Neuronal stem cell (in vitro differentiated cells): ENCODE data around the gene THSD4.

Source experiments
- DNase-seq: peaks from one replicate; pipeline ENCODE4 v3.0.0-alpha.2; 2013; ENCODE audit warnings: low spot score
- H2AFZ ChIP-seq: one replicate; pipeline ENCODE4 v1.6.1; 2013; ENCODE audit warnings: mild to moderate bottlenecking, low read length, inconsistent platforms
- H2AK5ac ChIP-seq: 2 replicates; pipeline ENCODE4 v1.6.1; 2013; ENCODE audit warnings: low read depth, mild to moderate bottlenecking, inconsistent platforms, low read length, moderate library complexity, mixed read lengths
- H2BK120ac ChIP-seq: 2 replicates; pipeline ENCODE4 v1.6.1; 2013; ENCODE audit warnings: low read depth, mild to moderate bottlenecking, inconsistent platforms, low read length, moderate library complexity, mixed read lengths
- H2BK12ac ChIP-seq: one replicate; pipeline ENCODE4 v1.6.1; 2013; ENCODE audit warnings: low read length, inconsistent platforms
- H2BK15ac ChIP-seq: 2 replicates; pipeline ENCODE4 v1.6.1; 2013; ENCODE audit warnings: mild to moderate bottlenecking, low read length, inconsistent platforms, mixed read lengths
- H2BK5ac ChIP-seq: one replicate; pipeline ENCODE4 v1.6.1; 2013; ENCODE audit warnings: inconsistent platforms, mild to moderate bottlenecking, low read length, moderate library complexity
- H3K14ac ChIP-seq: one replicate; pipeline ENCODE4 v1.6.1; 2013; ENCODE audit warnings: low read length, inconsistent platforms
- H3K18ac ChIP-seq: 2 replicates; pipeline ENCODE4 v1.6.1; 2013; ENCODE audit warnings: low read length, inconsistent platforms
- H3K23ac ChIP-seq: 2 replicates; pipeline ENCODE4 v1.6.1; 2013; ENCODE audit warnings: low read depth, mild to moderate bottlenecking, mixed read lengths, low read length, inconsistent platforms; ENCODE audit not compliant: poor library complexity
- H3K27ac ChIP-seq: replicated peaks from 3 replicates; pipeline ENCODE4 v1.5.1; 2013; ENCODE audit warnings: low read length, inconsistent platforms
- H3K27me3 ChIP-seq, 3 experiments: 2 replicates each; pipeline ENCODE4 v1.6.1; 2013; ENCODE audit warnings: low read length in 3 of 3, mild to moderate bottlenecking in 2 of 3, inconsistent platforms in 1 of 3, low read depth in 1 of 3, mixed read lengths in 1 of 3, moderate library complexity in 1 of 3; ENCODE audit not compliant: control insufficient read depth in 3 of 3, insufficient read depth in 3 of 3
- H3K36me3 ChIP-seq, 2 donors: replicated peaks in 1 of 2; 2 replicates each; pipeline ENCODE4 v1.6.1; 2013; ENCODE audit warnings: low read length in 2 of 2; ENCODE audit not compliant: control insufficient read depth in 2 of 2, insufficient read depth in 2 of 2
- H3K4ac ChIP-seq: 2 replicates; pipeline ENCODE4 v1.6.1; 2013; ENCODE audit warnings: inconsistent platforms, mild to moderate bottlenecking, low read length, moderate library complexity
- H3K4me1 ChIP-seq, 2 donors: 1 replicate in 1 of 2; 2 replicates in 1 of 2; pipeline ENCODE4 v1.6.1; 2013; ENCODE audit warnings: low read length in 2 of 2, low read depth in 1 of 2; ENCODE audit not compliant: control insufficient read depth in 2 of 2, insufficient read depth in 1 of 2
- H3K4me2 ChIP-seq: one replicate; pipeline ENCODE4 v1.6.1; 2013; ENCODE audit warnings: mild to moderate bottlenecking, low read length, inconsistent platforms; ENCODE audit not compliant: insufficient read depth, poor library complexity, severe bottlenecking
- H3K4me3 ChIP-seq, 2 donors: 2 replicates each; pipeline ENCODE4 v1.5.1; 2013; ENCODE audit warnings: low read length in 2 of 2, mild to moderate bottlenecking in 2 of 2, inconsistent platforms in 1 of 2, moderate library complexity in 1 of 2
- H3K79me1 ChIP-seq: one replicate; pipeline ENCODE4 v1.6.1; 2013; ENCODE audit warnings: low read depth, mild to moderate bottlenecking, inconsistent platforms, low read length, moderate library complexity
- H3K9ac ChIP-seq: one replicate; pipeline ENCODE4 v1.6.1; 2013; ENCODE audit warnings: mild to moderate bottlenecking, low read depth, low read length, inconsistent platforms; ENCODE audit not compliant: poor library complexity
- H3K9me3 ChIP-seq, 2 donors: replicated peaks in 1 of 2; 2 replicates each; pipeline versions ENCODE3 to v1.6.1; 2013; ENCODE audit warnings: low read length in 2 of 2, mild to moderate bottlenecking in 2 of 2, inconsistent platforms in 1 of 2, low read depth in 1 of 2, mixed read lengths in 1 of 2, moderate library complexity in 1 of 2; ENCODE audit not compliant: control insufficient read depth in 2 of 2, insufficient read depth in 1 of 2
- H4K8ac ChIP-seq: one replicate; pipeline ENCODE4 v1.6.1; 2013; ENCODE audit warnings: low read depth, mild to moderate bottlenecking, inconsistent platforms, low read length, moderate library complexity
- H4K91ac ChIP-seq: one replicate; pipeline ENCODE4 v1.6.1; 2013; ENCODE audit warnings: low read length, low read depth, mild to moderate bottlenecking, inconsistent platforms; ENCODE audit not compliant: poor library complexity
- WGBS, 2 donors: extraction: QIAGEN DNeasy Blood & Tissue Kit; methylation state at CpG; one replicate each; pipeline ENCODE4 v1.1.7; 2013; ENCODE audit warnings: missing lambda C conversion rate in 2 of 2, mixed read lengths in 1 of 2; ENCODE audit not compliant: insufficient read length in 2 of 2, insufficient replicate concordance in 1 of 2; ENCODE audit errors: extremely low coverage in 2 of 2; 5-methylcytosine and 5-hydroxymethylcytosine counted together

The THSD4 gene

DNA sequence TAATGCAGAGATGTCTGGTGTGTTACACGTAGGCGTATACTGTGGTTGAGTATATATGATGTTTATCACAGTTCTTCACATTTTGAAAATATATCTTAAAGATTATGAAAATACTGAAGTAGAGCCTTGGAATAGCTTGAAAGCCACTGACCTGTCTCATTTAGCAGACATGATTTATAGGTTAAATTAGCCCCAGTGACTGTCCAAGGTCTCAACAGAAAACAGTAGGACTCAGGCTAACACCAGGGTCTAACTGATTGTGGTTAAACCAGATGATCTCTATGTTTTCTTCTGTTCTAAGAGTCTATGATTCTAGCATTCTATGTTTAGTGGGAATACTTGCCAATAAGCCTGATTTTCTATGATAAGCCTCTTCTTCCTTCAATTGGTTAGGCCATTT, 528.6 kb downstream of the THSD4 start:
- H3K27me3 ChIP-seq = no peaks in the 10 kb centered on the region
- no peak overlapping the region for H2BK5ac ChIP-seq
- H2AFZ ChIP-seq = no peak overlapping the region
- H4K8ac ChIP-seq = no peak overlapping the region
- H2AK5ac ChIP-seq = no peak overlapping the region
- no peak overlapping the region for H3K9ac ChIP-seq
- H3K4me3 ChIP-seq = no peak overlapping the region
- no peak overlapping the region for H3K14ac ChIP-seq
- no peak overlapping the region for H4K91ac ChIP-seq
- no peak overlapping the region for H3K4ac ChIP-seq
- H3K18ac ChIP-seq = no peak overlapping the region
- no peak overlapping the region for H3K4me2 ChIP-seq
- H3K23ac ChIP-seq = no peak overlapping the region
- no peak overlapping the region for H2BK120ac ChIP-seq
- DNase-seq = no peak
- peaks cover 0 to 1% of the 10 kb centered on the region in 2 donors for H3K4me1 ChIP-seq
- no peak overlapping the region for H2BK12ac ChIP-seq
- H2BK15ac ChIP-seq = no peak overlapping the region
- no peak overlapping the region for H3K27ac ChIP-seq
- H3K36me3 ChIP-seq = no peaks in the 10 kb centered on the region
- H3K79me1 ChIP-seq = no peaks in the 10 kb centered on the region
- no CpG with 5 or more reads among the region's 2 CpGs for WGBS, 2 donors
- H3K9me3 ChIP-seq = no peaks in the 10 kb centered on the region

DNA sequence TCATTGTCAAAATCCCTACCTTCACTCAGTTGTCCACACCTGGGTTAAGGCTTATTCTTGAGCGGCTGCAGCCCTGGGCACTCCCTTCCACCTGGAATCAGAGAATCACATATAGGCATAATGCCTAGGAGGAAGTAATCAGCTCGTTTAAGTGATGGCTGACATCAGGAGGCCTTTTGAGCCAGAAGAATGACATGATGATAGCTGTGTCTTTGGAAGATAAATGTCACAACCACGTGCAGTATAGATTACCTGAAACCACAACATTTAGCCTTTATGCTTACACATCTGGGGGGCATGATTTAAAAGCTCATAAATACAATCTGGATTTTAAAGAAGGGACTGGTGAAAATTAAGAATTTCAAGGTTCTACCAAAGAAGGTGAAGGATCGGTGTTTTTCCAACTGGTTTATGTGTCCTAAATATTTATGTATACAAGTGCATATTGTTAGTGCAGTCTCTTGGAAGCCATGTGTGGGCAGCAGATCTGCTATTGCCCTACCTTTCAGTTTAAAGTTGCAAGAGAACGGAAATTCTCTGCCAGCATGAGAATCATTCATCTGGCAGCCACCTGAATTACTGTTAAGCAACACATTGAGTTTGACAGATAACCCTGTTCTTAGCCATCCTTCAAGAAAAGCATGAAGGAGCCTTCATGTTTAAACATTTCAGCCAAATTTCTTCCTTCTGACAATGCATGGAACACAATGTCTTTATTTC, 531.7 kb downstream of the THSD4 start:
- no peak overlapping the region for H3K9ac ChIP-seq
- no CpG with 5 or more reads among the region's 5 CpGs for WGBS, 2 donors

GRCh38 chr15:71647487-71647808, 532.2 kb downstream of the THSD4 start:
- no peak overlapping the region for H3K18ac ChIP-seq
- no peak overlapping the region for H2BK120ac ChIP-seq
- H2BK15ac ChIP-seq = no peak overlapping the region
- H2BK5ac ChIP-seq = no peak overlapping the region
- H2AK5ac ChIP-seq = no peak overlapping the region
- H3K23ac ChIP-seq = no peak overlapping the region
- H3K4me1 ChIP-seq = peaks cover 0 to 1% of the 10 kb centered on the region in 2 donors
- H3K4me3 ChIP-seq = no peak overlapping the region
- no peak overlapping the region for H2AFZ ChIP-seq
- H3K4ac ChIP-seq = no peak overlapping the region
- no CpG with 5 or more reads among the region's 4 CpGs for WGBS, 2 donors
- H3K9me3 ChIP-seq = no peaks in the 10 kb centered on the region
- H3K27ac ChIP-seq = no peak overlapping the region
- H3K14ac ChIP-seq = no peak overlapping the region
- H2BK12ac ChIP-seq = no peak overlapping the region
- H3K79me1 ChIP-seq = no peaks in the 10 kb centered on the region
- no peak for DNase-seq
- H4K91ac ChIP-seq = no peak overlapping the region
- H3K27me3 ChIP-seq = no peaks in the 10 kb centered on the region
- no peak overlapping the region for H4K8ac ChIP-seq
- H3K4me2 ChIP-seq = no peak overlapping the region
- no peaks in the 10 kb centered on the region for H3K36me3 ChIP-seq
- no peak overlapping the region for H3K9ac ChIP-seq

More for the DNA sequence above, 531.7 kb downstream of the THSD4 start:
- Histone ChIP-seq H3K18ac (no peak overlapping the region), H2AK5ac (no peak overlapping the region), H2BK12ac (no peak overlapping the region), H2AFZ (no peak overlapping the region), H3K79me1 (no peaks in the 10 kb centered on the region), H3K4me2 (no peak overlapping the region), H3K36me3 (no peaks in the 10 kb centered on the region), H2BK120ac (no peak overlapping the region), H3K4ac (no peak overlapping the region), H2BK15ac (no peak overlapping the region), H3K23ac (no peak overlapping the region), H4K8ac (no peak overlapping the region), H3K9me3 (no peaks in the 10 kb centered on the region), H3K27ac (no peak overlapping the region), H2BK5ac (no peak overlapping the region), H3K4me1 (peaks cover 0 to 1% of the 10 kb centered on the region in 2 donors), H3K14ac (no peak overlapping the region), H3K27me3 (no peaks in the 10 kb centered on the region), H4K91ac (no peak overlapping the region), H3K4me3 (no peak overlapping the region)
- no peak for DNase-seq

DNA sequence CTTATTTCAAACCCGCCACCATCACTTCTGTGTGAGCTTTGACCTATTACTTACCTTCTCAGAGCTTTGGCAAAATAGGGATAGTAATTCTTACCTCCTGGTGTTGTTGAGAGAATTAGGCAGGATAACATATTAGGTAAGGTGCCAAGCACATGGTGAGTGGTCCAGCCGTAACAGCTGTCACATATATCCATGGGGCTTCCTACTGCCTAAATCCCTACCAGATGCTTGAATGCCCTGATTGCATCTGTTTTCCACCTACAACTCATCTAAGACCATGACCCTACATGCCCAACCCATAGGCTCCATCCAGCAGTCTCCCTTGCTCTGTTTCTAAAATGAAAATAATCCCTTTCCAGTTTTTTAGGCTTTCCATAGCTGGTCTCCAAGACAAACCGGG, 532.8 kb downstream of the THSD4 start:
- Histone ChIP-seq H3K4me3 (no peak overlapping the region), H3K9ac (no peak overlapping the region), H3K79me1 (no peaks in the 10 kb centered on the region), H3K9me3 (no peaks in the 10 kb centered on the region), H3K18ac (no peak overlapping the region), H2BK5ac (no peak overlapping the region), H2BK12ac (no peak overlapping the region), H3K4ac (no peak overlapping the region), H3K4me1 (peaks cover 0 to 1% of the 10 kb centered on the region in 2 donors), H2AFZ (no peak overlapping the region), H3K27ac (no peak overlapping the region), H4K8ac (no peak overlapping the region), H3K4me2 (no peak overlapping the region), H3K14ac (no peak overlapping the region), H2BK15ac (no peak overlapping the region), H3K23ac (no peak overlapping the region), H3K36me3 (no peaks in the 10 kb centered on the region), H4K91ac (no peak overlapping the region), H2AK5ac (no peak overlapping the region), H3K27me3 (no peaks in the 10 kb centered on the region), H2BK120ac (no peak overlapping the region)
- no peak for DNase-seq
- WGBS, 2 donors = no CpG with 5 or more reads among the region's 3 CpGs
